ENCODE measurements around the gene TTYH3. TPM values are rescaled to one million over a fixed set of nuclear protein-coding genes. Genes with fewer than 3 reads are reported as not detected.
"Not testable (repeated sequence)": the region's sequence is repeated elsewhere in the genome, so short reads cannot be mapped to it uniquely, and the experiment has no call there.

Gene TTYH3
- total RNA-seq, 1 donor from 2014 or later: 170 TPM

DNA sequence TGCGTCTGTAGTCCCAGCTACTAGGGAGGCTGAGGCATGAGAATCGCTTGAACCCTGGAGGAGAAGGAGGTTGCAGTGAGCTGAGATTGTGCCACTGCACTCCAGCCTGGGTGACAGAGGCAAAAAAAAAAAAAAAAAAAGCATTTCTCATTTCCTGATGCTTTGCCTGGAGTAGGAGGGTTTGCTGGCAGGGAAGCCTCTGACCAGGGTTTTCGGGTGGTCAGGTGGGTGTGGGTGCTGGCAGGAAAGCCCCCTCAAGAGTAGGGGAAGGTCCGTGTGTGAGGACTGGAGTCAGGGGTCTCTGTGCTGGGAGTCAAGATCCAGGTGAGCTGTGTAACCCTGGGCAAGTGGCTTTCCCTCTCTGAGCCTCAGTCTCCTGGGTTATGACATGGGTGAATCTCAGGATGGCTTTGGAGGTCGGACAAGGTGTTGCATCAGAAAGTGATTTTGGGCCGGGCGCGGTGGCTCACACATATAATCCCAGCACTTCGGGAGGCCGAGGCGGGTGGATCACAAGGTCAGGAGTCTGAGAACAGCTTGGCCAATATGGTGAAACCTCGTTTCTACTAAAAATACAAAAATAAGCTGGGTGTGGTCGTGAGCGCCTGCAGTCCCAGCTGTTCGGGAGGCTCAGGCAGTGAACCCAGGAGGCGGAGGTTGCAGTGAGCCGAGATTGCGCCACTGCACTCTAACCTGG is 59.4 kb downstream of the TTYH3 start:
- TF ChIP-seq, protein P1, sequence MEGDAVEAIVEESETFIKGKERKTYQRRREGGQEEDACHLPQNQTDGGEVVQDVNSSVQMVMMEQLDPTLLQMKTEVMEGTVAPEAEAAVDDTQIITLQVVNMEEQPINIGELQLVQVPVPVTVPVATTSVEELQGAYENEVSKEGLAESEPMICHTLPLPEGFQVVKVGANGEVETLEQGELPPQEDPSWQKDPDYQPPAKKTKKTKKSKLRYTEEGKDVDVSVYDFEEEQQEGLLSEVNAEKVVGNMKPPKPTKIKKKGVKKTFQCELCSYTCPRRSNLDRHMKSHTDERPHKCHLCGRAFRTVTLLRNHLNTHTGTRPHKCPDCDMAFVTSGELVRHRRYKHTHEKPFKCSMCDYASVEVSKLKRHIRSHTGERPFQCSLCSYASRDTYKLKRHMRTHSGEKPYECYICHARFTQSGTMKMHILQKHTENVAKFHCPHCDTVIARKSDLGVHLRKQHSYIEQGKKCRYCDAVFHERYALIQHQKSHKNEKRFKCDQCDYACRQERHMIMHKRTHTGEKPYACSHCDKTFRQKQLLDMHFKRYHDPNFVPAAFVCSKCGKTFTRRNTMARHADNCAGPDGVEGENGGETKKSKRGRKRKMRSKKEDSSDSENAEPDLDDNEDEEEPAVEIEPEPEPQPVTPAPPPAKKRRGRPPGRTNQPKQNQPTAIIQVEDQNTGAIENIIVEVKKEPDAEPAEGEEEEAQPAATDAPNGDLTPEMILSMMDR (IDR thresholded peaks at IDR 0.05; ENCODE audit: unreplicated experiment): no peak
- Mint-ChIP-seq H3K4me1 (ENCODE audit: low read depth) (no peaks in the 10 kb centered on the region), H3K4me3 (ENCODE audit: low read depth) (no peak overlapping the region), H3K27me3 (peaks cover 42% of the 10 kb centered on the region), H3K9me3 (ENCODE audit: low read depth) (no peaks in the 10 kb centered on the region), H3K27ac (no peak overlapping the region), H3K36me3 (ENCODE audit: insufficient read depth) (no peaks in the 10 kb centered on the region)
- DNase-seq (ENCODE audit: low spot score, unreplicated experiment): no peak

DNA sequence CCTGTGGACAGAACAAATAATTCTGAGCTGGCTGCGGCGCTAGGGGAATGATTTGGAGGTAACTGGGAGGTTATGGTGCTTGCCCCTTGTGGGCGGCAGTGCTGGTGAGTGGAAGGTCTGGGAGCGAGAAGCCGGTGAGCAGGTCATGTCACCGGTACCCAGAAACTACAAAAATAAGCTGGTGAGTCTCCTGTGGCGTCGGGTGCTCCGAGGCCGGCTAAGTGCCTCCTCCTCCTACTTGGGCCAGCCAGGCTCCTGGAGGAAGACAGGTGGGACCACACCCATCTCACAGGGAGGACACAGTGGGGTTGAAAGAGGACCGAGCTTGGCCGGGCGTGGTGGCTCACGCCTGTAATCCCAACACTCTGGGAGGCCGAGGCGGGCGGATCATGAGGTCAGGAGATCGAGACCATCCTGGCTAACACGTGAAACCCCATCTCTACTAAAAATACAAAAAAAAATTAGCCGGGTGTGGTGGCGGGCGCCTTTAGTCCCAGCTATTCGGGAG is 60.2 kb downstream of the TTYH3 start:
- peaks cover 39% of the 10 kb centered on the region for H3K27me3 Mint-ChIP-seq
- H3K27ac Mint-ChIP-seq; H3K4me3 Mint-ChIP-seq (ENCODE audit: low read depth); DNase-seq (ENCODE audit: low spot score, unreplicated experiment); H3K36me3 Mint-ChIP-seq (ENCODE audit: insufficient read depth); H3K4me1 Mint-ChIP-seq (ENCODE audit: low read depth); H3K9me3 Mint-ChIP-seq (ENCODE audit: low read depth): not testable (repeated sequence)

DNA sequence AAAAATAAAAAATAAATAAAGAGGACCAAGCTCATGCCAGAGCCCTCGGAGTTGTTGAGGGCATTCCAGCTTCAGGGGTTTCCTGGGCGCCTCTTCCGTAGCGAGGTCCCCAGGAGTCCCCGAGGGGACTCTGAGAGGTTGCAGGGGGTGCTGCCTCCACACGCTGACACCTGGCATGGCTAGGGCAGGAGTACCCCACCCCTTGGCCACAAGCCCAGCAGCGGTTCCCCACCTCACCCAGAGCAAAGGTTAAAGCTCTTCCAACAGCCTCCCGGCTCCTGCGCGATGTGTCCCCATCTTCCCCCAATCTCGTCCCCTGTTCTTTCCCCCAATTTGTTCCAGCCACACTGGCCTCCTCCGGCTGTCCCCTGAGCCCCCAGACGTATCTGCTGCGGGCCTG is 60.8 kb downstream of the TTYH3 start:
- H3K4me3 Mint-ChIP-seq (ENCODE audit: low read depth): no peak overlapping the region
- DNase-seq (ENCODE audit: low spot score, unreplicated experiment): no peak
- peaks cover 34% of the 10 kb centered on the region for H3K27me3 Mint-ChIP-seq
- no peaks in the 10 kb centered on the region for H3K36me3 Mint-ChIP-seq (ENCODE audit: insufficient read depth)
- H3K4me1 Mint-ChIP-seq (ENCODE audit: low read depth): no peaks in the 10 kb centered on the region
- no peak overlapping the region for H3K27ac Mint-ChIP-seq
- H3K9me3 Mint-ChIP-seq (ENCODE audit: low read depth): no peaks in the 10 kb centered on the region
- TF ChIP-seq, protein P1 (IDR thresholded peaks at IDR 0.05; ENCODE audit: unreplicated experiment): no peak

DNA sequence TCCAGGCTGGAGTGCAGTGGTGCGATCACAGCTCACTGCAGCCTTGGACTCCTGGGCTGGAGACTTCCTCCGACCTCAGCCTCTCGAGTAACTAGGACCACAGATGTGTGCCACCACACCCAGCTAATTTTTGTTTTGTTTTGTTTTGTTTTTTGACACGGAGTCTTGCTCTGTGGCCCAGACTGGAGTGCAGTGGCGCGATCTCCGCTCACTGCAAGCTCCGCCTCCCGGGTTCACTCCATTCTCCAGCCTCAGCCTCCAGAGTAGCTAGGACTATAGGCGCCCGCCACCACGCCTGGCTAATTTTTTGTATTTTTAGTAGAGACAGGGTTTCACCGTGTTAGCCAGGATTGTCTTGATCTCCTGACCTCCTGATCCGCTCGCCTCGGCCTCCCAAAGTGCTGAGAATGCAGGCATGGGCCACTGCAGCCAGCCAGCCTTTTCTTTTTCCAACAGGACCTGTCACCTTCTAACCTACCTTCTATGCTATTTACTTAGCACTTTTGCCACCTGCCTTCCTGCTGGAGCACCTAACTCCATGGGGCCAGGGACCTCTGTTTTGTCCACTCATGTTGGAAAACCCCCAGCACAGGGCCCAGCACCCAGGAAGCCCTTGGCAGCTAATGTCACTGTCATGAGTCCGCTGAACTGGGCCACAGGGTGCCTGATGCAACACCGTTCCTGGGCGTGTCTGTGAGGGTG is 61.8 kb downstream of the TTYH3 start:
- H3K4me3 Mint-ChIP-seq (ENCODE audit: low read depth); DNase-seq (ENCODE audit: low spot score, unreplicated experiment); H3K4me1 Mint-ChIP-seq (ENCODE audit: low read depth); H3K27ac Mint-ChIP-seq; H3K9me3 Mint-ChIP-seq (ENCODE audit: low read depth); H3K36me3 Mint-ChIP-seq (ENCODE audit: insufficient read depth): not testable (repeated sequence)
- H3K27me3 Mint-ChIP-seq: peaks cover 30% of the 10 kb centered on the region

DNA sequence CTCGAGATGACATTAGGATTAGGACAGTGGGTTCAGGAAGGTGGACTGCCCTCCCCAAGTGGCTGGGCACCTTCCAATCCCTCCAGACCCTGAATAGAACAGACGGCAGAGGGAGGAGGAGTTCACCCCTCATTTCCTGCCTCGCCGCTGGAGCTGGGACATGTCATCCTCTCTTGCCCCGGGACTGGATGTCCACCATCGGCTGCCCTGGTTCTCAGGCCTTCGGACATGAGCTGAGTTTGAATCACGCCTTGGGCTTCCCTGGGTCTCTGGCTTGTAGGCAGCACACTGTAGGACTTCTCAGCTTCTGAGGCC is 62.3 kb downstream of the TTYH3 start:
- not testable (repeated sequence) for H3K4me1 Mint-ChIP-seq (ENCODE audit: low read depth); H3K36me3 Mint-ChIP-seq (ENCODE audit: insufficient read depth); H3K4me3 Mint-ChIP-seq (ENCODE audit: low read depth); H3K27ac Mint-ChIP-seq; DNase-seq (ENCODE audit: low spot score, unreplicated experiment); H3K9me3 Mint-ChIP-seq (ENCODE audit: low read depth)
- H3K27me3 Mint-ChIP-seq: peaks cover 30% of the 10 kb centered on the region

DNA sequence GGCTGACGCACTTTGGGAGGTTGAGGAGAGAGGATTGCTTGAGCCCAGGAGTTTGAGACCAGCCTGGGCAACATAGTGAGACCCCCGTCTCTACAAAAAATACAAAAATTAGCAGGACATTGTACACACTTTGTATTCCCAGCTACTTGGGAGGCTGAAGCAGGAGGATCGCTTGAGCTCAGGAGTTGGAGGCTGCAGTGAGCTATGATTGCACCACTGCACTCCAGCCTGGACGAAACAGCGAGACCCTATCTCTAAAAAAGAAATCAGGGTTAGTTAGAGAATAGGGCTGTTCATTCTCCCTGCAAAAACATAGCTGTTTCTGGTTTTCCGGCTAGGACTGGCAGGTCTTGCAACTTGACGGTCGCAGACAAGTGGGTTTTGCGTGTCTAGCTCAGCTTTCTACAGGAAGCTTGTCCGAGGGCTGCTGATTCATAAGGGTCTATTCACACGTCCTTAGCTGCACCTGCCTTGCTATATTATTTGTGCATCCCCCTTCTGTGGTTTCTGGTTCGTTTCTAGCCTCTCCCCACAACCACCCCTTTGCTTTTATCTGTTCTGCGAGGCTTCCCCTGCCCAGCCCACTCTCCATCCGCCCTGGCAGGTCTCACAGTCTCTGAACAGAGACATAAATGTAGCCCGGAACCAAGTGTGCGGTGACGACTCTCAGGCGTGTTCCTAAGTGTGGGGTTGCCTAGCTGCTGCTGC is 66.9 kb downstream of the TTYH3 start:
- Mint-ChIP-seq H3K27ac (no peak overlapping the region), H3K27me3 (peaks cover 21% of the 10 kb centered on the region), H3K9me3 (ENCODE audit: low read depth) (no peaks in the 10 kb centered on the region), H3K36me3 (ENCODE audit: insufficient read depth) (no peaks in the 10 kb centered on the region), H3K4me1 (ENCODE audit: low read depth) (no peaks in the 10 kb centered on the region), H3K4me3 (ENCODE audit: low read depth) (no peak overlapping the region)
- TF ChIP-seq, protein P1 (IDR thresholded peaks at IDR 0.05; ENCODE audit: unreplicated experiment): no peak
- no peak for DNase-seq (ENCODE audit: low spot score, unreplicated experiment)

Data from progenitor cell of endocrine pancreas (in vitro differentiated cells).